HepG2 (cell line): ENCODE results near the gene FBF1. TPM values are rescaled to one million over a fixed set of nuclear protein-coding genes. Genes with fewer than 3 reads are reported as not detected.
A peak's percentile ranks its signal among the peaks of the same experiment; 100 is the strongest.

ENCODE experiments used
- ATAC-seq: fragments of 200-7000 bp; cut with Tn5 transposase; 3 replicates; pipeline ENCODE4 v1.9.1; 2020; ENCODE audit warnings: mild to moderate bottlenecking, moderate library complexity
- BruUV-seq: library from RNA; stranded (reverse); fragments of 400-500 nt; replicated peaks from 2 replicates; lab custom pipeline; 2021; lab: Mats Ljungman, UMichigan
- CTCF ChIA-PET: fragments of 300-600 bp; formaldehyde crosslinking; extraction: SDS; loops from one replicate; lab custom pipeline; 2021; ENCODE audit warnings: low total read pairs, inconsistent platforms, low intra/inter-chr PET ratio; lab: Yijun Ruan, JAX
- POLR2A ChIA-PET: fragments of 350-600 bp; sonication (Branson Sonifier 250); formaldehyde crosslinking; loops from one replicate; lab custom pipeline; 2020; ENCODE audit warnings: antibody characterized with exemption, inconsistent platforms; lab: Yijun Ruan, JAX
- DNase-seq: peaks from one replicate; pipeline ENCODE4 v3.0.0-alpha.2; 2015; ENCODE audit warnings: low spot score
- FAIRE-seq: peaks from 3 replicates; lab custom pipeline; 2011; peaks lifted over from hg19 to GRCh38; lab: Jason Lieb, UNC
- H2AFZ ChIP-seq: one replicate; pipeline ENCODE4 v1.6.1; 2011; ENCODE audit warnings: low read length, inconsistent platforms
- H3K27ac ChIP-seq: fragments of 300-600 bp; 3 replicates; pipeline ENCODE4 v1.8.0; 2011; ENCODE audit warnings: mixed run types, mild to moderate bottlenecking, mixed read lengths, low read length, inconsistent platforms; ENCODE audit not compliant: insufficient read depth; ENCODE audit errors: extremely low read length
- H3K27me3 ChIP-seq, 2 experiments: fragments of 200-600 bp in 1 of 2; 2 replicates in 1 of 2; 3 replicates in 1 of 2; pipeline versions ENCODE4 v1.6.0 to v1.8.0; 2011; ENCODE audit warnings: low read length in 2 of 2, mild to moderate bottlenecking in 2 of 2, moderate library complexity in 2 of 2, inconsistent platforms in 1 of 2; ENCODE audit not compliant: insufficient read depth in 2 of 2, control insufficient read depth in 1 of 2
- H3K36me3 ChIP-seq, 2 experiments: fragments of 200-600 bp in 1 of 2; replicated peaks in 1 of 2; 2 replicates in 1 of 2; 3 replicates in 1 of 2; pipeline versions ENCODE4 v1.5.1 to v1.8.0; 2011; ENCODE audit warnings: low read length in 2 of 2, inconsistent platforms in 1 of 2; ENCODE audit not compliant: insufficient read depth in 2 of 2, control insufficient read depth in 1 of 2
- H3K4me1 ChIP-seq: 2 replicates; pipeline ENCODE4 v1.5.1; 2012; ENCODE audit warnings: low read length, inconsistent platforms; ENCODE audit not compliant: insufficient read depth
- H3K4me2 ChIP-seq: 2 replicates; pipeline ENCODE4 v1.6.0; 2011; ENCODE audit warnings: low read depth, low read length, inconsistent platforms
- H3K4me3 ChIP-seq, 3 experiments: fragments of 200-600 bp in 1 of 3; sonication (generic), shearing (Covaris generic) in 1 of 3; replicated peaks in 1 of 3; 2 replicates each; pipeline ENCODE4 v1.5.1; 2011 to 2016; ENCODE audit warnings: low read length in 3 of 3, inconsistent platforms in 2 of 3, low read depth in 2 of 3, mild to moderate bottlenecking in 2 of 3, control low read depth in 1 of 3, mixed read lengths in 1 of 3; ENCODE audit not compliant: insufficient read depth in 1 of 3
- H3K79me2 ChIP-seq: one replicate; pipeline ENCODE4 v1.6.1; 2011; ENCODE audit warnings: low read length, inconsistent platforms; ENCODE audit not compliant: insufficient read depth
- H3K9ac ChIP-seq: 2 replicates; pipeline ENCODE4 v1.6.0; 2011; ENCODE audit warnings: mild to moderate bottlenecking, low read depth, low read length, inconsistent platforms; ENCODE audit not compliant: insufficient read depth
- H3K9me3 ChIP-seq: 2 replicates; pipeline ENCODE4 v1.5.1; 2012; ENCODE audit warnings: mild to moderate bottlenecking, low read length
- H4K20me1 ChIP-seq: 2 replicates; pipeline ENCODE4 v1.6.0; 2011; ENCODE audit warnings: inconsistent platforms, mild to moderate bottlenecking, low read length, moderate library complexity; ENCODE audit not compliant: insufficient read depth
- BRCA1 ChIP-seq: sonication (generic); formaldehyde crosslinking; IDR thresholded peaks from 2 replicates; pipeline ENCODE4 v1.4.0; 2020; ENCODE audit warnings: missing genetic modification reagents
- EED ChIP-seq: sonication (generic); formaldehyde crosslinking; IDR thresholded peaks from 2 replicates; pipeline ENCODE4 v1.5.0; 2020; ENCODE audit warnings: mild to moderate bottlenecking, missing genetic modification reagents
- MAZ ChIP-seq, 2 experiments: sonication (generic) in 1 of 2; formaldehyde crosslinking in 1 of 2; IDR thresholded peaks; 2 replicates each; pipeline versions ENCODE4 v1.5.0 to v1.6.1; 2012 to 2020; ENCODE audit warnings: low read depth in 2 of 2, mild to moderate bottlenecking in 2 of 2, borderline replicate concordance in 1 of 2, improper control_type of control experiment in 1 of 2, low read length in 1 of 2, missing genetic modification reagents in 1 of 2, moderate library complexity in 1 of 2
- MBNL3 ChIP-seq: fragments of 250-450 bp; sonication (Bioruptor Pico); conservative IDR thresholded peaks from 2 replicates; pipeline ENCODE4 v1.8.0; 2022; ENCODE audit warnings: mild to moderate bottlenecking, inconsistent platforms
- MXD3 ChIP-seq: IDR thresholded peaks from 2 replicates; pipeline ENCODE4 v1.6.1; 2016; ENCODE audit warnings: mild to moderate bottlenecking, missing biosample characterization, missing genetic modification reagents
- PAWR ChIP-seq: sonication (generic); formaldehyde crosslinking; IDR thresholded peaks from 2 replicates; pipeline ENCODE4 v1.4.0; 2020; ENCODE audit warnings: missing genetic modification reagents, mild to moderate bottlenecking, borderline replicate concordance
- POGZ ChIP-seq: sonication (generic); formaldehyde crosslinking; IDR thresholded peaks from 2 replicates; pipeline ENCODE4 v1.4.0; 2020; ENCODE audit warnings: mild to moderate bottlenecking, missing genetic modification reagents
- SNAI1 ChIP-seq: sonication (generic); formaldehyde crosslinking; IDR thresholded peaks from 2 replicates; pipeline ENCODE4 v1.5.0; 2020; ENCODE audit warnings: mild to moderate bottlenecking, missing genetic modification reagents, borderline replicate concordance
- TEAD3 ChIP-seq: optimal IDR thresholded peaks from 2 replicates; pipeline ENCODE3; 2016; ENCODE audit warnings: borderline replicate concordance
- TRAFD1 ChIP-seq: sonication (generic); formaldehyde crosslinking; IDR thresholded peaks from 2 replicates; pipeline ENCODE4 v1.5.1; 2020; ENCODE audit warnings: missing genetic modification reagents, mild to moderate bottlenecking, borderline replicate concordance
- TRIM22 ChIP-seq: fragments of 450-650 bp; IDR thresholded peaks from 2 replicates; pipeline ENCODE4 v1.6.1; 2017
- ZNF121 ChIP-seq: sonication (generic); formaldehyde crosslinking; IDR thresholded peaks from 2 replicates; pipeline ENCODE4 v1.5.0; 2020; ENCODE audit warnings: mild to moderate bottlenecking, missing genetic modification reagents
- ZNF160 ChIP-seq: sonication (generic); formaldehyde crosslinking; IDR thresholded peaks from 2 replicates; pipeline ENCODE4 v1.8.0; 2022; ENCODE audit warnings: mild to moderate bottlenecking, inconsistent platforms, missing genetic modification reagents
- ZNF232 ChIP-seq: sonication (generic); formaldehyde crosslinking; IDR thresholded peaks from 2 replicates; pipeline ENCODE4 v1.4.0; 2020; ENCODE audit warnings: missing genetic modification reagents, borderline replicate concordance
- ZNF441 ChIP-seq: sonication (generic); formaldehyde crosslinking; IDR thresholded peaks from 2 replicates; pipeline ENCODE4 v1.7.0; 2021; ENCODE audit warnings: missing genetic modification reagents, borderline replicate concordance
- ZNF558 ChIP-seq: sonication (generic); formaldehyde crosslinking; IDR thresholded peaks from 2 replicates; pipeline ENCODE4 v1.9.0; 2022; ENCODE audit warnings: mild to moderate bottlenecking, missing genetic modification reagents, borderline replicate concordance
- ZNF704 ChIP-seq: sonication (generic); formaldehyde crosslinking; IDR thresholded peaks from 2 replicates; pipeline ENCODE4 v1.8.1; 2023; ENCODE audit warnings: mild to moderate bottlenecking, inconsistent platforms, moderate library complexity, missing genetic modification reagents, borderline replicate concordance
- ZNF724P ChIP-seq: sonication (generic); formaldehyde crosslinking; IDR thresholded peaks from 2 replicates; pipeline ENCODE4 v1.8.0; 2022; ENCODE audit warnings: missing genetic modification reagents, borderline replicate concordance
- WGBS: methylation state at CpG from one replicate; pipeline ENCODE4 v1.1.6; 2017; ENCODE audit warnings: low lambda C conversion rate; 5-methylcytosine and 5-hydroxymethylcytosine counted together
- in situ Hi-C: cut with HindIII; loops from 2 replicates; pipeline ENCODE4 v1.10.0; 2017; ENCODE audit warnings: low pct_unique_long_range_greater_than_20kb; ENCODE audit not compliant: extremely low pct_ligation_motif_present
- intact Hi-C: fragments of 100-400 bp; cut with micrococcal nuclease; formaldehyde crosslinking; loops from one replicate; pipeline ENCODE4 v1.10.0; 2022; ENCODE audit not compliant: unreplicated experiment
- polyA plus RNA-seq, 8 experiments: library from polyadenylated mRNA; depleted of rRNA in 3 of 8; stranded (reverse) in 7 of 8; unstranded in 1 of 8; fragments of >200 nt; fragmentation: Illumina TruSeq in 4 of 8; extraction: Trizol in 4 of 8; gene quantifications; 2 replicates each; pipeline versions ENCODE4 v1.2.1 to v1.2.3, GENCODE V29; 2011 to 2016; ENCODE audit warnings: low read depth in 4 of 8, missing spikeins in 1 of 8, mixed read lengths in 1 of 8; ENCODE audit not compliant: insufficient read depth in 1 of 8
- total RNA-seq, 5 experiments: library from RNA; depleted of rRNA; stranded (reverse); fragments of >200 nt; fragmentation: Illumina TruSeq; extraction: Trizol; gene quantifications; 2 replicates each; pipeline ENCODE4 v1.2.3, GENCODE V29; 2016; ENCODE audit warnings: low read depth in 1 of 5

Gene FBF1
- total and polyA plus RNA-seq, 2 of the 13 experiments (the other 11 are each of a cell fraction or from before 2014, with no cell fraction given): 2.4 to 8.1 TPM

GRCh38 chr17:75895370-75896155 is 45.3 kb downstream of the FBF1 start:
- peak; percentile 32 for ATAC-seq
- peak overlapping the region; percentile 91 for H3K4me2 ChIP-seq
- H4K20me1 ChIP-seq: no peaks in the 10 kb centered on the region
- H3K4me1 ChIP-seq: peaks cover 56% of the 10 kb centered on the region
- peak overlapping the region; percentile 84 for H3K9ac ChIP-seq
- H3K27ac ChIP-seq: peak overlapping the region; percentile 79
- WGBS: 20% methylated on average over 28 of the region's 28 CpGs
- H2AFZ ChIP-seq: no peak overlapping the region
- H3K4me3 ChIP-seq: peak overlapping the region; percentile 68 to 83 (median 75)
- in situ Hi-C loops (no loop called here), intact Hi-C loops (no loop called here)
- H3K79me2 ChIP-seq: peaks cover 10% of the 10 kb centered on the region
- ChIA-PET CTCF (interaction anchor here (0.8 to 1.8 kb wide), 2 partner anchors 19 to 110 kb away, joined by 3 to 5 read pairs; no protein-coding TSS in a partner anchor), POLR2A (interaction anchor here (1.1 to 12.9 kb wide), 13 partner anchors 10 to 363 kb away, joined by 3 to 423 read pairs (median 12); partner anchors contain the start of genes ACOX1, MRPL38, TRIM47 and WBP2)
- peak; percentile 58 for DNase-seq
- TSS peak; percentile 42 for BruUV-seq
- H3K36me3 ChIP-seq: peaks cover 14 to 29% of the 10 kb centered on the region in 2 experiments
- H3K27me3 ChIP-seq: no peaks in the 10 kb centered on the region
- no peaks in the 10 kb centered on the region for H3K9me3 ChIP-seq
- peak; percentile 63 for FAIRE-seq
- TF ChIP-seq SNAI1 (CRISPR knock-in tag) (no peak), ZNF724P (no peak), ZNF160 (CRISPR knock-in tag) (no peak), ZNF232 (CRISPR knock-in tag) (0 out of 2 replicates have a peak, but pooled peaks have one; percentile 25), POGZ (CRISPR knock-in tag) (no peak), TEAD3 (peak; percentile 53), PAWR (CRISPR knock-in tag) (no peak), EED (CRISPR knock-in tag) (peak; percentile 70; the same call in 1 of the 2 replicates), ZNF704 (no peak), MBNL3 (no peak), ZNF121 (CRISPR knock-in tag) (peak; percentile 20; the same call in 1 of the 2 replicates), MXD3 (CRISPR knock-in tag) (no peak), TRAFD1 (CRISPR knock-in tag) (no peak), ZNF558 (CRISPR knock-in tag) (peak; percentile 55; the same call in 1 of the 2 replicates), MAZ (IDR thresholded peaks at IDR 0.05; ENCODE audit: borderline replicate concordance, low read depth, low read length) (0 out of 2 replicates have a peak, but pooled peaks have one; percentile 27), MAZ (CRISPR knock-in tag; IDR thresholded peaks at IDR 0.05; ENCODE audit: low read depth) (no peak), ZNF441 (CRISPR knock-in tag) (peak; percentile 99), TRIM22 (no peak), BRCA1 (CRISPR knock-in tag) (peak; percentile 10; the same call in 1 of the 2 replicates)
